Thoracic aorta (tissue), 2 donors: ENCODE results near the gene NDUFA6. TPM values are rescaled to one million over a fixed set of nuclear protein-coding genes. Genes with fewer than 3 reads are reported as not detected.

Experiments used
- ATAC-seq: fragments of 150-250 bp; one replicate; pipeline ENCODE4 v1.8.0; 2017; ENCODE audit warnings: low read depth; ENCODE audit not compliant: insufficient number of reproducible peaks, low FRiP score
- DNase-seq: peaks from one replicate; pipeline ENCODE4 v3.0.0-alpha.2; 2020; ENCODE audit warnings: low spot score
- H3K27ac ChIP-seq, 2 donors: fragments of 200-600 bp; sonication (generic); 1 replicate in 1 of 2; 2 replicates in 1 of 2; pipeline ENCODE4 v1.5.1; 2016; ENCODE audit warnings: mild to moderate bottlenecking in 2 of 2, moderate library complexity in 2 of 2
- H3K27me3 ChIP-seq: fragments of 200-600 bp; sonication (generic); replicated peaks from 2 replicates; pipeline ENCODE4 v1.6.0; 2016; ENCODE audit warnings: mild to moderate bottlenecking; ENCODE audit not compliant: insufficient read depth
- H3K36me3 ChIP-seq: fragments of 200-600 bp; sonication (generic); one replicate; pipeline ENCODE4 v1.5.1; 2016
- H3K4me1 ChIP-seq, 2 donors: fragments of 200-600 bp; sonication (generic); 1 replicate in 1 of 2; 2 replicates in 1 of 2; pipeline versions ENCODE4 v1.5.1 to v1.6.0; 2016; ENCODE audit warnings: low read depth in 2 of 2, mild to moderate bottlenecking in 1 of 2; ENCODE audit not compliant: control insufficient read depth in 1 of 2
- H3K4me3 ChIP-seq: fragments of 200-600 bp; sonication (generic); 2 replicates; pipeline ENCODE4 v1.5.1; 2016; ENCODE audit warnings: mild to moderate bottlenecking
- H3K9me3 ChIP-seq: fragments of 200-600 bp; sonication (generic); 2 replicates; pipeline ENCODE4 v1.5.1; 2016
- total RNA-seq, 2 donors: library from RNA; depleted of rRNA; stranded (reverse); fragments of >200 nt; gene quantifications; one replicate each; pipeline versions ENCODE4 v1.1.0 to v1.2.3, GENCODE V29; 2016
- TF ChIP-seq, protein P1 (sequence below): fragments of 200-600 bp; sonication (generic); IDR thresholded peaks from one replicate; pipeline ENCODE4 v1.5.1; 2019; ENCODE audit warnings: antibody characterized with exemption

The NDUFA6 gene
- total RNA-seq, 2 donors from 2014 or later = 21.3 to 27.0 TPM

DNA sequence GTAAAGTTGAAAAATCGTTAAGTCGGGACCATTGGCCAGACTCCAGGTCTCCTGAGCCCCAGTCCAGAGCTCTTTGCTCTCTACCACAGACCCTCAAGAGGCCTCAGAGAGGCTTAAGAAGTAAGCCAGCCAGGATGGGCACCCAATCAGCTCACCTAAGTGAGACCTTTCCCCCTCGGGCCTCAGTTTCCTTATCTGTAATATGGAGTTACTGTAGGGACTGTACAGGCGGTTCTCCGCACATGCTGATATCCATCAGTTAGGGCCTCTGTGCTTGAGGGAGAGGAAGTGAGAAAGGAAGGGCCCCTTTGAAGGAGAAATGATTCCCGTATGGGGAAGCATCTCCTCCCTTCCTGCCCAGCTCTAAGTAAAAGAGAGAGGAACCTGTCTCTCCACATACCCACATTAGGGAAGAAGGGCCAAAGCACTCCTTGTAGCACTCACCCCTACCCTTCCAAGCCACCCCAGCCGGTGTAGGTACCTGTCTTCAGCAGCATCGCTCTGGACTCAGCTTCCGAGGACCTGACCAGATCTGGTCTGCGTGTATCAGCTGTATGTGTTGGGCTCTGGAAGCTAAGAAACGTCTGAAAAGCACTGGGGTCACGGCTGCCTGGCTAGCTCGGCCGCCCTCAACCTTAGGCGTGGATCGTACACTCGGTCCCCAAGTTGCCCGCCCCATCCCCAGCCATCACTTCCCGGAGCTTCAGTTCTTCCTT lies 20.6 kb downstream of the NDUFA6 start:
- DNase-seq (no peak), ATAC-seq (no peak)
- peaks cover 9 to 37% of the 10 kb centered on the region in 2 donors for H3K4me1 ChIP-seq
- TF ChIP-seq, protein P1, sequence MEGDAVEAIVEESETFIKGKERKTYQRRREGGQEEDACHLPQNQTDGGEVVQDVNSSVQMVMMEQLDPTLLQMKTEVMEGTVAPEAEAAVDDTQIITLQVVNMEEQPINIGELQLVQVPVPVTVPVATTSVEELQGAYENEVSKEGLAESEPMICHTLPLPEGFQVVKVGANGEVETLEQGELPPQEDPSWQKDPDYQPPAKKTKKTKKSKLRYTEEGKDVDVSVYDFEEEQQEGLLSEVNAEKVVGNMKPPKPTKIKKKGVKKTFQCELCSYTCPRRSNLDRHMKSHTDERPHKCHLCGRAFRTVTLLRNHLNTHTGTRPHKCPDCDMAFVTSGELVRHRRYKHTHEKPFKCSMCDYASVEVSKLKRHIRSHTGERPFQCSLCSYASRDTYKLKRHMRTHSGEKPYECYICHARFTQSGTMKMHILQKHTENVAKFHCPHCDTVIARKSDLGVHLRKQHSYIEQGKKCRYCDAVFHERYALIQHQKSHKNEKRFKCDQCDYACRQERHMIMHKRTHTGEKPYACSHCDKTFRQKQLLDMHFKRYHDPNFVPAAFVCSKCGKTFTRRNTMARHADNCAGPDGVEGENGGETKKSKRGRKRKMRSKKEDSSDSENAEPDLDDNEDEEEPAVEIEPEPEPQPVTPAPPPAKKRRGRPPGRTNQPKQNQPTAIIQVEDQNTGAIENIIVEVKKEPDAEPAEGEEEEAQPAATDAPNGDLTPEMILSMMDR = no peak
- peaks cover 17% of the 10 kb centered on the region for H3K36me3 ChIP-seq
- H3K27ac ChIP-seq = peak overlapping the region; percentile 69 to 87
- no peaks in the 10 kb centered on the region for H3K27me3 ChIP-seq
- peak overlapping the region; percentile 85 for H3K4me3 ChIP-seq
- H3K9me3 ChIP-seq = no peaks in the 10 kb centered on the region

DNA sequence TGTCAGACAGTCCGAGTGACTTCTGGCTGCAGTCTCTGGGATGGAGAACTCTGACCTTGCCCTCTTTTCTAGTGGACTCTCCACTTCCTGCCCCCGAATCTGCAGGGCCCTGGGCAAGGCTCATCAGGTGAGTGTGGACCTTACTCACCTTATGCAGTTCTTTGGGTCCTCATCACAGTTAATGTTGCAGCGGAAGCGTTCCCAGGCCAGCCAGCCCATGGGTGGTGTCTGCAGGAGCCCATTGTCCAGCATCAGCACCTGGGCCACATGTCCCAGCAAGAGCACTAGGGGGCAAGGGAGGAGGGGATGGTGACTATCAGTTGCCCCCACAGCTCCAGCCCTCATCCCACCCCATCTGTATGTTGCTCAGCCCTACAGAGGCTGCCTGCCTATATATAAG lies 22.3 kb downstream of the NDUFA6 start:
- Histone ChIP-seq H3K27me3 (no peaks in the 10 kb centered on the region), H3K4me1 (peaks cover under 1 to 23% of the 10 kb centered on the region in 2 donors), H3K9me3 (no peaks in the 10 kb centered on the region), H3K4me3 (no peak overlapping the region), H3K27ac (no peak overlapping the region), H3K36me3 (peaks cover 20% of the 10 kb centered on the region)
- ATAC-seq (no peak), DNase-seq (no peak)
- TF ChIP-seq, protein P1 = no peak

DNA sequence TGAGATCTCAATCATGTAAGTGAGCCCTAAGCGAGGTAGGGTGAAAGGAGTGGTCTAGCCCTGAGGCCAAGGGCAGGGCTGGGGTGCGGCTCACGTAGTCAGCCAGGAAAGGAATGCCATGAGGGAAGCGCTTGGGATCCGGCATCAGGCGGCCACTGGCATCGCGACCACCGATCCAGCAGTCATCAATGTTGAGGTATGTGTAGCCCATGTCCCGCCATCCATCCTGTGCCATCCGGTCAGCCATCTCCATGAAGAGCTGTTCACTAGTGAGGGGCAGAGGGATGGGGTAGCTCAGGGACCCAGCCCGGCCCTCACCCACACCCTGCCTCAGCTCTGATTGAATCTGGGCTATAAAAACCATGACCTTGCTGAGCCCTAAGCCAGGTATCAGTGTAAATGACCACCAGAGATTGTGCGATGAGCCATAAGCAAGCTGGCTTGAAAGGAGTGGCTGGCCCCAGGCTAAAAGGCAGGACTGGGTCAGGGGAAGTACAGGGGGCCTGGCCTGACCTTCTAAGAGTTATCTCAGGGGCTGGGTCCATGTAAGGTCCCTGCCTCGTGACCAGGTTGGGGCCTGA lies 22.8 kb downstream of the NDUFA6 start:
- no peaks in the 10 kb centered on the region for H3K9me3 ChIP-seq
- ATAC-seq = no peak
- no peaks in the 10 kb centered on the region for H3K27me3 ChIP-seq
- no peak for DNase-seq
- H3K27ac ChIP-seq = no peak overlapping the region
- peaks cover 20% of the 10 kb centered on the region for H3K36me3 ChIP-seq
- H3K4me3 ChIP-seq = no peak overlapping the region
- TF ChIP-seq, protein P1 = no peak
- peaks cover 0 to 23% of the 10 kb centered on the region in 2 donors for H3K4me1 ChIP-seq

DNA sequence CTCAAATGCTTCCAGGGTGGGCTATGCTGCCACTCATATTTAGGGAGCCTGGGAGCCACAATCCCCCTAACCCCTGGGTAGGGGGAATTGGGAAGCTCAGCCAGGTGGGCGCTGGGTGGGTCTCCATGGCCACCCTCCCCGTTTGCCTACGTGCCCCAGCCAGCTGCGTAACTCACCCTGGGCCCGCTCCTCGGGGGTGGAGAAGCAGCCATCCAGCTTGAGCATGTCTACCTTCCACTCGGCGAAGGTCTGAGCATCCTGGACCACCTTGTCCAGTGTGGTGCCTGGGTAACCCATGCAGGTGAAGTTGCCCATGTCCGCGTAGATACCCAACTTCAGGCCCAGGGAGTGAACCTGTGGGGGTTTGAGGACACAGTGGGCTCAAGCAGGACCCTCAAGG lies 23.6 kb downstream of the NDUFA6 start:
- ATAC-seq (no peak), DNase-seq (no peak)
- no peaks in the 10 kb centered on the region for H3K9me3 ChIP-seq
- no peak overlapping the region for H3K4me3 ChIP-seq
- TF ChIP-seq, protein P1 = no peak
- peaks cover 26% of the 10 kb centered on the region for H3K36me3 ChIP-seq
- H3K27me3 ChIP-seq = no peaks in the 10 kb centered on the region
- H3K27ac ChIP-seq = no peak overlapping the region
- H3K4me1 ChIP-seq = peaks cover 0 to 23% of the 10 kb centered on the region in 2 donors

DNA sequence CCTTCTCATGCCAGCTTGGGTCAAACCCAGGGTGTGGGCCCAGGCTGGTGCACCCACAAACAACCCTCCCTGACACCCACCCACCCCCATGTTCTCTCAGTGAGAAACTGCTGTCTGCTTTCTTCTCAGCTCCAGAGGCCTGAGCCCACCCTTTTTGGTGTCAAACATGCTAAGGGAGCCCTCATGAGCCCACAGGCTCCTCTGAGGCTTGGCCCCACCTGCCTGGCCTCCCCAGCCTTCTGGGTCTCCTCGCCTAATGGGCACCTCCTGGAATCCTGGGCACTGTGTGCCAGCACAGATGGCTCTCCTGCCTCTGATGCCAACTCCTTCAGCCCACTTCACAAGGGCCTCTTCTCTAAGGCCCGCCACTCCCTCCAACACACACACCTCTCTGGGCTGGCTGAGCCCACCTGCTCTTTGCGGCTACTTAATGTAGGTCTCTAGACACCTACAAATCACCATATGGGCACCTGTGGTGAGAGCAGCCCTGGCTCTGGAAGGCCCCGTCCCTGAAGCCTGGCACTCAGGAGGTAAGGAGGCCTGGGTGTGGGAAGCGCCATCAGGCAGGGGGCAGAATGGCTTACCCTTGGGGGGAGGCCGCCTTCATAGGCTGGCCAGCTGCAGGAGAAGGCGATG lies 24.3 kb downstream of the NDUFA6 start:
- ATAC-seq (no peak), DNase-seq (no peak)
- H3K9me3 ChIP-seq = no peaks in the 10 kb centered on the region
- peaks cover 0 to 16% of the 10 kb centered on the region in 2 donors for H3K4me1 ChIP-seq
- no peak overlapping the region for H3K4me3 ChIP-seq
- peaks cover 29% of the 10 kb centered on the region for H3K36me3 ChIP-seq
- no peaks in the 10 kb centered on the region for H3K27me3 ChIP-seq
- H3K27ac ChIP-seq = no peak overlapping the region
- TF ChIP-seq, protein P1 = no peak
